SU-DHL-6 (cell line): Measurements from ENCODE around the gene SFMBT2.

Experiments
- H2AFZ ChIP-seq: fragments of 200-600 bp; sonication (generic); 2 replicates; pipeline ENCODE4 v1.6.1; 2014; ENCODE audit warnings: low read depth, mild to moderate bottlenecking, moderate library complexity, mixed read lengths, antibody characterized with exemption, low read length; ENCODE audit not compliant: severe bottlenecking
- H3F3A ChIP-seq: fragments of 200-600 bp; shearing (Covaris generic); 2 replicates; pipeline ENCODE4 v1.6.0; 2016; ENCODE audit warnings: antibody characterized with exemption, mild to moderate bottlenecking; ENCODE audit not compliant: insufficient read depth
- H3K27ac ChIP-seq: fragments of 200-600 bp; sonication (generic); 2 replicates; pipeline ENCODE4 v1.5.1; 2016; ENCODE audit warnings: low read depth, mild to moderate bottlenecking, low read length, moderate library complexity, mixed read lengths
- H3K27me3 ChIP-seq: fragments of 200-600 bp; sonication (generic), shearing (Covaris generic); 2 replicates; pipeline ENCODE4 v1.6.0; 2014; ENCODE audit warnings: mild to moderate bottlenecking, low read length
- H3K36me3 ChIP-seq: fragments of 200-600 bp; sonication (generic); 2 replicates; pipeline ENCODE4 v1.6.1; 2014; ENCODE audit warnings: mild to moderate bottlenecking, low read length, mixed read lengths
- H3K4me2 ChIP-seq: fragments of 300-600, 200-600 bp; shearing (Covaris generic), sonication (generic); 2 replicates; pipeline ENCODE4 v1.6.0; 2014; ENCODE audit warnings: low read length, low read depth, mild to moderate bottlenecking; ENCODE audit not compliant: poor library complexity, severe bottlenecking
- H3K4me3 ChIP-seq: fragments of 200-600 bp; sonication (generic); 2 replicates; pipeline ENCODE4 v1.5.1; 2014; ENCODE audit warnings: antibody characterized with exemption, low read length, mild to moderate bottlenecking, mixed read lengths; ENCODE audit not compliant: insufficient read depth, poor library complexity, severe bottlenecking
- H3K79me2 ChIP-seq: fragments of 200-600 bp; sonication (generic); 2 replicates; pipeline ENCODE4 v1.6.1; 2014; ENCODE audit warnings: mild to moderate bottlenecking, low read length, moderate library complexity; ENCODE audit not compliant: insufficient read depth
- H3K9ac ChIP-seq: fragments of 200-600 bp; sonication (generic); 2 replicates; pipeline ENCODE4 v1.7.0; 2014; ENCODE audit warnings: mild to moderate bottlenecking, low read length
- H3K9me2 ChIP-seq: fragments of 200-600 bp; sonication (generic); replicated peaks from 2 replicates; pipeline ENCODE4 v1.6.1; 2014; ENCODE audit warnings: low read length; ENCODE audit not compliant: insufficient read depth
- H3K9me3 ChIP-seq: fragments of 200-600 bp; sonication (generic); 2 replicates; pipeline ENCODE4 v1.6.1; 2014; ENCODE audit warnings: low read length, mixed read lengths; ENCODE audit not compliant: insufficient read depth
- H4K20me1 ChIP-seq: fragments of 200-600 bp; sonication (generic); 2 replicates; pipeline ENCODE4 v1.6.1; 2014; ENCODE audit warnings: low read depth, mild to moderate bottlenecking, antibody characterized with exemption, low read length, moderate library complexity, mixed read lengths
- CTCF ChIP-seq: fragments of 200-600 bp; sonication (generic); IDR thresholded peaks from one replicate; pipeline ENCODE4 v1.5.1; 2017; ENCODE audit warnings: antibody characterized with exemption, mild to moderate bottlenecking, low read length, moderate library complexity; ENCODE audit not compliant: insufficient read depth, poor library complexity, severe bottlenecking
- EZH2phosphoT487 ChIP-seq: fragments of 200-600 bp; sonication (generic), shearing (Covaris generic); conservative IDR thresholded peaks from 2 replicates; pipeline ENCODE4 v1.6.1; 2018; ENCODE audit warnings: mild to moderate bottlenecking, antibody characterized with exemption, low read length, moderate library complexity, mixed read lengths

SFMBT2 gene

GRCh38 chr10:7234109-7234508 is 176.7 kb downstream of the SFMBT2 start:
- no peak overlapping the region for H3K4me3 ChIP-seq
- no peaks in the 10 kb centered on the region for H3K9me2 ChIP-seq
- no peak for TF ChIP-seq EZH2phosphoT487
- no peak for TF ChIP-seq CTCF
- H3K9ac ChIP-seq: no peak overlapping the region
- H3K36me3 ChIP-seq: peaks cover 3% of the 10 kb centered on the region; the same call in 1 of the 2 replicates
- no peak overlapping the region for H3K27ac ChIP-seq
- H2AFZ ChIP-seq: no peak overlapping the region
- H3K27me3 ChIP-seq: no peaks in the 10 kb centered on the region
- no peak overlapping the region for H3K4me2 ChIP-seq
- H3F3A ChIP-seq: no peaks in the 10 kb centered on the region
- H3K79me2 ChIP-seq: no peaks in the 10 kb centered on the region; the same call in 1 of the 2 replicates
- H4K20me1 ChIP-seq: no peaks in the 10 kb centered on the region
- no peaks in the 10 kb centered on the region for H3K9me3 ChIP-seq

GRCh38 chr10:7233259-7233991 is 177.4 kb downstream of the SFMBT2 start:
- Histone ChIP-seq H2AFZ (no peak overlapping the region), H4K20me1 (no peaks in the 10 kb centered on the region), H3K27ac (no peak overlapping the region), H3K9ac (no peak overlapping the region), H3K36me3 (peaks cover 3% of the 10 kb centered on the region; the same call in 1 of the 2 replicates), H3F3A (no peaks in the 10 kb centered on the region), H3K4me2 (no peak overlapping the region), H3K79me2 (no peaks in the 10 kb centered on the region; the same call in 1 of the 2 replicates), H3K4me3 (no peak overlapping the region), H3K9me3 (no peaks in the 10 kb centered on the region), H3K9me2 (no peaks in the 10 kb centered on the region), H3K27me3 (no peaks in the 10 kb centered on the region)
- TF ChIP-seq CTCF (no peak), EZH2phosphoT487 (no peak)

GRCh38 chr10:7231509-7232414 is 179.1 kb downstream of the SFMBT2 start:
- Histone ChIP-seq H3F3A (no peaks in the 10 kb centered on the region), H3K36me3 (peaks cover 3% of the 10 kb centered on the region; the same call in 1 of the 2 replicates), H3K27ac (no peak overlapping the region), H3K9ac (no peak overlapping the region), H3K4me3 (no peak overlapping the region), H3K9me2 (no peaks in the 10 kb centered on the region), H3K9me3 (no peaks in the 10 kb centered on the region), H2AFZ (no peak overlapping the region), H4K20me1 (no peaks in the 10 kb centered on the region), H3K79me2 (no peaks in the 10 kb centered on the region; the same call in 1 of the 2 replicates), H3K4me2 (no peak overlapping the region), H3K27me3 (no peaks in the 10 kb centered on the region)
- TF ChIP-seq CTCF: no peak
- no peak for TF ChIP-seq EZH2phosphoT487
